ENCODE data around the gene GPR34.

Gene GPR34

DNA sequence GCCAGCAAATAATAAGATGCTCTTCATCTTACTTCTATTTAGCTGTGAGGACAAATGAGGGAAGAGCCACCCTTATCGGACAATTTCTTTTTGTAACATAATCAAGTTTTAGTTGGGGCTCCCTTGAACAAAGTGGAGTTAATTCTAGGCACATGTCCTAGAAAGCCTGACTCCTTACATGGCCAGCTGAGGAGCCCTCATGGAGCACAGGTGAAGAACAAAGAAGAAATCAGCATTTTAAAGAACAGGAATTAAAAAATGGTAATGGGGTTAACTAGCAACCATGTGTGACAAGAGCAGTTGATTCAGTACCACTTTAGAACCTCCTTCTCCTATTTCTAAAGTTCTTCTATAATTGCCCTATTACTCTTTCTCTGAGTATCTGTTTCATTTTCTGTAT, 51.1 kb downstream of the GPR34 start:
- DNase-seq, result no peak

Measured in stimulated activated CD4-positive, alpha-beta T cell treated with anti-CD3 and anti-CD28 coated beads, Interleukin-15, amount 100 ng/mL, for 24 hours (primary cell).